Stimulated activated CD8-positive, alpha-beta memory T cell treated with anti-CD3 and anti-CD28 coated beads, Interleukin-2, amount 100 ng/mL, for 1 hour (primary cell): ENCODE measurements around the gene MYH11.
"Not testable (repeated sequence)": the region's sequence is repeated elsewhere in the genome, so short reads cannot be mapped to it uniquely, and the experiment has no call there.

Source experiments
- DNase-seq, 2 donors: peaks; one replicate each; pipeline ENCODE4 v3.0.0-alpha.2; 2020; ENCODE audit warnings: low read depth in 2 of 2

Gene MYH11

GRCh38 chr16:15714393-15715172 lies 142.2 kb downstream of the MYH11 start:
- DNase-seq: no peak

- DNase-seq: no peak
These were observed 147.8 kb downstream of the MYH11 start for GRCh38 chr16:15708997-15709396.

GRCh38 chr16:15708096-15708495 lies 148.7 kb downstream of the MYH11 start:
- DNase-seq: no peak

- DNase-seq: no peak
These were observed 149.5 kb downstream of the MYH11 start for GRCh38 chr16:15707332-15707731.

GRCh38 chr16:15705064-15705565 lies 151.7 kb downstream of the MYH11 start:
- DNase-seq: no peak

- peak; percentile 52 to 58 for DNase-seq
These were observed 152.3 kb downstream of the MYH11 start for GRCh38 chr16:15704545-15704987.

GRCh38 chr16:15703029-15703736 lies 153.6 kb downstream of the MYH11 start:
- DNase-seq: no peak

GRCh38 chr16:15701975-15702970 lies 154.6 kb downstream of the MYH11 start:
- DNase-seq: no peak

- no peak for DNase-seq
These were observed 155.5 kb downstream of the MYH11 start for GRCh38 chr16:15701367-15701766.

GRCh38 chr16:15699819-15700218 lies 157.0 kb downstream of the MYH11 start:
- no peak for DNase-seq

GRCh38 chr16:15694499-15694898 lies 162.3 kb downstream of the MYH11 start:
- DNase-seq: no peak

- DNase-seq: not testable (repeated sequence)
These were observed 164.3 kb downstream of the MYH11 start for GRCh38 chr16:15692508-15692907.

- no peak for DNase-seq
These were observed 165.8 kb downstream of the MYH11 start for GRCh38 chr16:15691046-15691445.

- DNase-seq: no peak
These were observed 166.5 kb downstream of the MYH11 start for GRCh38 chr16:15690296-15690695.

GRCh38 chr16:15689290-15689689 lies 167.5 kb downstream of the MYH11 start:
- no peak for DNase-seq

- no peak for DNase-seq
These were observed 170.5 kb downstream of the MYH11 start for GRCh38 chr16:15686287-15686686.

GRCh38 chr16:15682105-15682570 lies 174.7 kb downstream of the MYH11 start:
- peak in 1 of 2 donors; percentile 6 for DNase-seq

GRCh38 chr16:15677447-15677846 lies 179.4 kb downstream of the MYH11 start:
- DNase-seq: no peak

- no peak for DNase-seq
These were observed 180.3 kb downstream of the MYH11 start for GRCh38 chr16:15676506-15676905.

GRCh38 chr16:15674571-15674970 lies 182.3 kb downstream of the MYH11 start:
- DNase-seq: no peak

GRCh38 chr16:15672514-15673167 lies 184.2 kb downstream of the MYH11 start:
- peak; percentile 24 to 44 for DNase-seq
